HG02759 (cell line): Measurements from ENCODE around the gene GPHN.
A peak's percentile ranks its signal among the peaks of the same experiment; 100 is the strongest.
"Not testable (repeated sequence)": the region's sequence is repeated elsewhere in the genome, so short reads cannot be mapped to it uniquely, and the experiment has no call there.

Experiments used
- ATAC-seq: cut with Tn5 transposase; IDR thresholded peaks from one replicate; pipeline ENCODE4 v1.9.1; 2021; ENCODE audit warnings: mild to moderate bottlenecking, moderate library complexity; ENCODE audit not compliant: unreplicated experiment

GPHN gene

DNA sequence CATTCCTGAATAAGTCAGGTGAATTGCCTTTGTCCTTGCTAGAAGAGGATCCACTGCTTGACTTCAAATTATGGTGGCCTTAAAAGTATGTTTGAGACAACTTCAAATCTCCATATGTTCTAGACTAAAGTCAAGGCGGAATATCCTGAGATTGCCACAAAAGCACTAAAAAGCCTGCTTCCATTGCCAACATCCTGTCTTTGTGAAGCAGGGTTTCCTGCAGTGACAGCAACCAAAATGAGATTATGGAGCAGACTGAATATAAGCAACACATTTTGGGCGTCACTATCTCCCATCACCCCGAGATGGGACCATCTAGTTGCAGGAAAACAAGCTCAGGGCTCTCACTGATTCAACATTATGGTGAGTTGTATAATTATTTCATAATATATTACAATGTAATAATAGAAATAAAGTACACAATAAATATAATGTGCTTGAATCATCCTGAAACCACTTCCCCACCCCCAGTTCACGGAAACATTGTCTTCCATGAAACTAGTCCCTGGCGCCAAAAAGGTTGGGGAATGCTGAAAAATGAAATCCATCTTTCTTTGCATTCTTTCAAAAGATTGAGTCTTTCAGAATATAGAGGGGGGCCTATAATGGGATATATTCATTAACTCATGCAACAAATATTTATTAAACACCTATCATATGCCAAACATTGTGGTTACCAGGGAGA is 143.7 kb downstream of the GPHN start:
- no peak for ATAC-seq

GRCh38 chr14:66652525-66653106 is 144.7 kb downstream of the GPHN start:
- ATAC-seq, result no peak

DNA sequence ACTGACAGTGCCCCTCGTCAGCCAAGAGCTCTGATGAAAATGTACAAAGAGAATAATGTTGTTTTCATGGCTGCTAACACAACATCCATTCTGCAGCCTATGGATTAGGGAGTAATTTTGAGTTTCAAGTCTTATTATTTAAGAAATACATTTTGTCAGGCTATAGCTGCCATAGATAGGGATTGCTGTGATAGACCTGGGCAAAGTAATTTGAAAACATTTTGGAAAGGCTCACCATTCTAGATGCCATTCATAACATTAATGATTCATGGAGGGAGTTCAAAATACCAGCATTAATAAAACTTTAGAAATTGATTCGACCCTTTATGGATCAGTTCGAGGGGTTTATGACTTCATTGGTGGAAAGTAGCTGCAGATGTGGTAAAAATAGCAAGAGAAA is 149.8 kb downstream of the GPHN start:
- ATAC-seq, result no peak

DNA sequence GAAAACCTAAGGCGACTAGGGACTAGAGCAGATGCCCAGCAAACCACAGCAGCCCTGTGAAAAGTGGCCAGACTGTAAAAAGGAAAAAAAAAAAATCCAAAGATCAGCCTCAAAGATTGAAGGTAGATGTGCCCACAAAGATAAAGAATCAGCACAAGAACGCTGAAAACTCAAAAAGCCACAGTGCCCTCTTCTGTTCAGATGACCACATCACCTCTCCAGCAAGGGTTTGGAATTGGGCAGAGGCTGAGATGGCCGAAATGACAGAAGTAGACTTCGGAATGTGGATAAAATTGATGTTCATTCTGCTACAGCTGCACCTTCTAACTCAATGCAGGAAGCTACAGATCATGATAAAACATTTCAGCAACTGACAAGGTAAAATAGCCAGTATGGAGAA is 154.4 kb downstream of the GPHN start:
- no peak for ATAC-seq

DNA sequence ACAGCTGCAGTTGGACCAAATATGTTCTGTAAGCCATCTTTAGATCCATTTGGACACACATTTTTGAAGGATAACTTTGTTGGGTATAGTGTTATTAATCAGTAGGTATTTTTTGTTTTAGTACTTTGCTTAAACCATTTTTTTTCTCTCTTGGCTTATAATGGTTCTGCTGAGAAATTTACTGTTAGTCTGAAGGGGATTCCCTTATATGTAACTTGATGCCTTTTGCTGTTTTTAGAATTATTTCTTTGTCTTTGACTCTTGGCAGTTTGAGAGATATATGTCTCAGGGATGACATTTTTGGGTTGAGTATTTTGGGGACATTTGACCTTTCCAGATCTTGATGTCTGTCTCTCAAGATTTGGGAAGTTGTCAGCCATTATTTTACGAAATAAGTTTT is 169.8 kb downstream of the GPHN start:
- no peak for ATAC-seq

DNA sequence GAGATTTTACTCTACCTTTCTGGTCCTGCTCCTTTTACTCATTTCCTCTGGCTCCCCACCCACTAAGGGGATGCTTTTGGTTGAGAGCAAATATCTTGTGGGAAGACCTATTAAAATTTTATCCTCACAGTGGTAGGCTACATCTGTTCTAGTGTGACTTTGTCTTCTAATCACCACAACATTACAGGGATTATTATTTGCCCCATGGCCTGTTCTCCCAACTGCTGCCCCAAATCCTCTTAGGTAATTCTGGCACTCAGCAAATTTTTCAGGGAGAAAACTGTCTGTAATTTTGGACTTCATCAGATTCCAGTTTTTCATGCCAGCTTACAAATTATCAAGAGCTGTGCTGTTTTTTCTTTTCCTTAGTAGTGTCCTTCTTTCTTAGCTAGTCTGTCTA is 172.3 kb downstream of the GPHN start:
- no peak for ATAC-seq

GRCh38 chr14:66696326-66696725 is 188.4 kb downstream of the GPHN start:
- ATAC-seq, result no peak

DNA sequence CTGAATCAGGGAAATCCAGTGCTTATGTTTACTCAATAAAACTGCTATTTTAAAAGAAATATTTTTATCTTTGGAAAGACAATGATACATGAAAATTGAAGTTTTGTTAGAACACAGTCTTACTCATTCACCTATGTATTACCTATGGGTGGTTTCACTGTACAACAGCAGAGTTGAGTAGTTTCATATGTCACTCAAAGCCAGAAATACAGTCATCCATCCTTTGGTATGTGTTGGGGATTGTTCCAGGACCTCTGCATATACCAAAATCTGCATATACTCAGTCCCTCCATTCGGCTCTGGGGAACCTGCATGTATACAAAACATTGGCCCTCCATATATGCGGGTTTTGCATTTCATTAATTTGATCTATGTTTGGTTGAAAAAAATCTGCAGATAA is 190.6 kb downstream of the GPHN start:
- no peak for ATAC-seq

DNA sequence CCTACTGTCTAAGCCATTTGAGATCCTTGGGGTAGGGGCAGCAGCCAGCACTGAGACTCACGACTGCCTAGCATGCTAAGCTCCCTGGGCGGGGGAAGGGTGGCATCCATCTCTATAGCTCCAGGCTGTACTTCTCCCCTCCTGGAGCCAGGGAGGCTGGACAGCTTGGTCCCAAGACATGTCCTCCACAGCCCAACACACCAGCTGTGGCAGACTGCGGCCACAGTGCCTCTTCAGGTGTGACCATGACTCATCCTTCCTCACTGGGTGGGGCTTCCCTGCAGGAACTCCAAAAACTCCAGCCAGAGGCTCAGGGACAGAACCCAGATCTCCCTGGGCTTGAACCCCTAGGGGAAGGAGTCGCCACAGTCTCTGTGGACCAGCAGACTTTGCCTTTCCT is 193.9 kb downstream of the GPHN start:
- no peak for ATAC-seq

GRCh38 chr14:66708267-66708666 is 200.3 kb downstream of the GPHN start:
- no peak for ATAC-seq

DNA sequence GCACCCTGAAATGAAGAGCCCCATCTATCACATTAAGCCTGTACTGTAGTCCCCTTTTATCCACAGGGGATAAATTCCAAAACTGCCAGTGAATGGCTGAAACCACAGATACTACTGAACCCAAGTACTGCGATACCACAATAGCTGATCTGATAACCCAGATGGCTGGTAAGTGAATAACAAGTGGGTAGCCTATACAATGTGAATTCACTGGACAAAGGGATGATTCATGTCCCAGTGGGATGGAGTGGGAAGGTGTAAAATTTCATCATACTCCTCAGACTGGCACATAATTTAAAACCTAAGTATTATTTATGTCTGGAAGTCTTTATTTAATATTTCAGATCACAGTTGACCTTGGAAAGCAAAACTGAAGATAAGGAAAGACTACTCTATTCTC is 201.3 kb downstream of the GPHN start:
- no peak for ATAC-seq

DNA sequence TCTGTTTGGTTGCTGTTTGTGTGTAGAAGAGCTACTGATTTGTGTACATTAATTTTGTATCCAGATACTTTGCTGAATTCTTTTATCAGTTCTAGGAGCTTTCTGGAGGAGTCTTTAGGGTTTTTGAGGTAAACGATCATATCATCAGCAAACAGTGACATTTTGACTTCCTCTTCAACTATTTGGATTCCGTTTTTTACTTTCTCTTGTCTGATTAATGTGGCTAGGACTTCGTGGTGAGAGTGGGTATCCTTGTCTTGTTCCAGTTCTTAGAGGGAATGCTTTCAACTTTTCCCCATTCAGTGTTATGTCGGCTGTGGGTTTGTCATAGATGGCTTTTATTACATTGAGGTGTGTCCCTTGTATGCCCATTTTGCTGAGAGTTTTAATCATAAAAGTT is 206.3 kb downstream of the GPHN start:
- not testable (repeated sequence) for ATAC-seq

- ATAC-seq, result not testable (repeated sequence)
Measured at GRCh38 chr14:66715313-66715712, 207.4 kb downstream of the GPHN start.

- no peak for ATAC-seq
Measured at GRCh38 chr14:66716227-66716626, 208.3 kb downstream of the GPHN start.

DNA sequence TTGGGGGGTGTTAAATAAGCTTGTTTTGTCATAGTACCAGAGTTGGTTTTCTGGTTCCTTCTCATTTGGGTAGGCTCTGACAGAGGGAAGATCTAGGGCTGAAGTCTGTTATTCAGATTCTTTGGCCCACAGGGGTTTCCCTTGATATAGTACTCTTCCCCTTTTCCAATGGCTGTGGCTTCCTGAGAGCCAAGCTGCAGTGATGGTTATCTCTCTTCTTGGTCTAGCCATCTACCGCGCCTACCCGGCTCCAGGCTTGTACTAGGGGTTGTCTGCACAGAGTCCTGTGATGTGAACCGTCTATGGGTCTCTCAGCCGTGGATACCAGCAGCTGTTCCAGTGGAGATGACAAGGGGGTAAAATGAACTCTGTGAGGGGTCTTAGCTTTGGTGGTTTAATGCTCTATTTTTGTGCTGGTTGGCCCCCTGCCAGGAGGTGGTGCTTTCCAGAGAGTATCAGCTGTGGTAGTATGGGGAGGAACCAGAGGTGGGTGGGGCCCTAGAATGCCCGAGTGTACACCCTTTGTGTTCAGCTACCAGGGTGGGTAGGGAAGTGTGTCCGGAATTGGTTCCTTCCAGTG is 209.7 kb downstream of the GPHN start:
- ATAC-seq, result no peak

GRCh38 chr14:66724996-66725395 is 217.0 kb downstream of the GPHN start:
- no peak for ATAC-seq

GRCh38 chr14:66731298-66731697 is 223.4 kb downstream of the GPHN start:
- ATAC-seq, result not testable (repeated sequence)

GRCh38 chr14:66735853-66736252 is 227.9 kb downstream of the GPHN start:
- ATAC-seq, result no peak

GRCh38 chr14:66739826-66740225 is 231.9 kb downstream of the GPHN start:
- ATAC-seq, result no peak

DNA sequence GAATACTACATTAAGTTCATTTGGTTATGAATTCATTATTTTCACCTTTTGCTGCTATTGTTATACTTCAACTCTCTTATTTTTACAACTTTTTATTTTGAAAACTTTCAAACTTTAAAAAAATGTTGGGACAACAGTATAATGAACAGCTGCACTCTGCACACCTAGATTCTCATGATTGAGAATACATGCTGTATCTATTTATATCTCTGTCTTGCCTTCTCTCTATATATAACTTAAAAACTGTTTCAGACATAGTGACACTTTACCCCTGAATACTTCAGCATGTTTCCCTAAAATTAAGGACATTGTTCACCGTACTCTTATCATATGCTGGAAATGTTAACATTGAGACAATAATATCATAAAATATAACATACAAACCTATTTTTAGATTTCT is 237.1 kb downstream of the GPHN start:
- no peak for ATAC-seq

- no peak for ATAC-seq
Measured at GRCh38 chr14:66746316-66747006, 238.5 kb downstream of the GPHN start.

- ATAC-seq, result peak; percentile 72
Measured at GRCh38 chr14:66752109-66752508, 244.2 kb downstream of the GPHN start.
